ENCODE measurements around the gene BCO1.

BCO1 gene

GRCh38 chr16:81319221-81319912, 80.9 kb downstream of the BCO1 start:
- no peak for DNase-seq

DNA sequence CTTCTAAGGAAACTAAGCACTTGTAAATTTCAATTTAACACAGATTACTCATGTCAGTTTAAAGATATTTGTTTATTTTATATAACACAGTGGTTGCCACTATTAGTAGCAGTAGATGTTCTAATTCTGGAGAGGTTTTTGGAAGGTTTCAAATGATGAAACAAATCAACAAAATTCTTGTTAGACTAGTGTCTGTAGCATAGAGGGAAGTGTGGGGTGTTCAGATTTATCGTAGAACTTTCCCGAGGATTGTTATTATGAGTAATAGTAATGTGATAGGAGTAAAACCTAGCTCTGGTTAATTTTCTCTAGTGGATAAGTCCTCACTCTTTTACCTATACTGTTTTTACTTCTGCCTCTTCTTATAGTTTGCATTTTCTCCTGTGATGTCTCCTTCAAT, 82.5 kb downstream of the BCO1 start:
- no peak for DNase-seq

DNA sequence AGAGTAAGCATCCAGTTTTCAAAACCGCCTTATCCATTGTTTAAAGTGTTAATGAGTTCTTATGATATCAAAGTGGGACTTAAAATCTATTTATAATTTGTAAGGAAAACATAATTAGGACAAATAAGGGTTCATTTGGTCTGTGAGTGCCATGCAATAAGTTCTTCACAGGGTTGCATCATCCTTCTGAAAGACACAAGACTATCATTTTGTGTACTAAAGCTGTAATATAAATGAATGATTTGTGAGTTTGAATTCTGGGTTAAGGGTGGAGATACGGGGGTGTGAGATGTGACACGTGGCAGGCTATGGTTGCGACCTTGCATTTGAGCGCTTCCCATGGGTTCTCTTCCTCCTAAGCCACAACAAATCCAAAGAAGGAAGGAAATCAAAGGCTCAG, 83.0 kb downstream of the BCO1 start:
- no peak for DNase-seq

DNA sequence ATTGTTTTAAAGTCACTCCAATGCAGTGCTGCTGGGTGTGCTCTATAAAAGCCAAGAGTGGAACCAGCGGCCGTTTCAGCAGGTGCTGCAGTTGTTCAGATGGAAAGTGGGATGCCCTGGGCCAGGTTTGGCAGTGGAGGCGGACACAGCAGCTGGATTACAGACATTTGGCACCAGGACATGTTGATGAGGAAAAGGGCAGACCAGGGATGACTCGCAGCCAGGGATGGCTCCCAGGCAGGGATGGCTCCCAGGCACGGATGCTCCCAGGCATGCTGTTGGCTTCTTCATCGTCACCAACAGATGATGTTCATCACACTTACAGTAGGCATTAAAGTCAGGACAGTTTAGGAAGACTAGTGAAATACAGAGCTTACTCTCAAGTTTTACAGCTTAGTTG, 86.3 kb downstream of the BCO1 start:
- DNase-seq = no peak

DNA sequence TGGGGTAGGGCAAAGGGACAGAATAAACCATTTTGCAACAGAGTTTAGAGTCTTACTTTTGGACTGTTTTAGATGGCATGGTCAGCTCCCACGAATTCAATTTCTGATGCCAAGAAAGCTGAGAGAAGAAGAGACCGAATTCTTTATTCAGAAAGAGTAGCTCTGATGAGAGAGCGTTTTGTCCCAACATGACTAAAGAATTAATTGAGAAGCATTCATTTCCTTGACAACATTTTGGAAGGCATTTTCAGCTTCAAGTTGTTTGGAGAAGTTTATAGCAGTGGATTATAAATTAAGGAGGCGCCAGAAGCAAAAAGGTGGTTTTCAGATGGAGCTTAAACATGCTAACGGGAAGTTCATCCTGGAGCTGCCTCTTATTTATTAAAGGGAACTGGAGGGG, 88.5 kb downstream of the BCO1 start:
- no peak for DNase-seq

DNA sequence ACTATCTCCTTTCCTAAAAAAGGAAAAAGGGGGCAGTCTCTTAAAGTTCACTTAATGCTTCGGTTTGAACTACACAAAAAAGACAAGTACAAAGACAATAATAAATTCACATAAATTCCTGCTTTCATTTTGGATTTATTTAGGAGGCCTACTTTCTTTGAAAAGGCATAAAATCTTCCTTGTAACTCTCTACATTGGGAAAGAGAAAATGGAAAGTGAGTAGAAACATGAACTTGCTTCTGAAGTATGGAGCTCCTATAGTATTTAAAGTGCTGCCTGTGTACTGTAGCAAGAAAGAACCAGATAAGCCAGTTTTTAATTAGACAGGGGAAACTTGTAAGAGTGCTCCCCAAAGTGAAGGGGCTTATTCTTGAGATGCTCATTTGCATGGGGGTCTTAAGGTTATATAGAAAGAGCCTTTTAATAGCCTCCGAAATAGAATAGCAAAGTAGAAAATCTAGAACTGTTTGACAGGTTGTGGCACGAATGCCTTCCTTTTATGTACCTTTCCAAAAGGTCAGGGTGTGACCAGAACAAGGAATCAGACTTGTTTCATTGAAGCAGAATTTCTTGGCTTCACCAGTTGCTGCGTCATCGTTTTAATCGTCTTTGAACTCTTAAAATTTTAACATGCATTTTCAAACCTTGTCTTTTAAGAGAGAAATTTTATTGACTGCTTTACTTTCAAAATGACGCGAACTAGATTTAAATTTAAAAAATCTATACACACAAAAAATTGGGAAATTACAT, 89.1 kb downstream of the BCO1 start:
- no peak for DNase-seq

DNA sequence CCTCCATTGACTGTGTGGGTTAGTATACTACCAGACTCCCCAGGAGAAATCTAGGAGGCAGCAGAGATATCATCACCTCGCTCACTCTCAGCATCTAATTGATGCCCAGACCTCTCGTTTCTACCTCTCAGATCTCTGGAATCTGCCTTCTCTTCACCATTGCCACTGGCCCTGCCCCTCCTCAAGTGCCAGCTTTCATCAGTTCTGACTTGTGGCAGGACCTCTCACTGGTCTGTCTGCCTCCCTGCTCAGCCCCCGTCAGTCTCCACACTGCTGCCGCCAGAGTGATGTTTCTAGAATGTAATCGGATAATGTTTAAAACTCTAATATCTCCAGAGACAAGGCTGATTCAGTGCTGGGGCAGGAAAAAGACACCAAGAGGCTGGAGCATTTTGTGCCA, 91.5 kb downstream of the BCO1 start:
- no peak for DNase-seq

GRCh38 chr16:81333356-81333755, 94.9 kb downstream of the BCO1 start:
- no peak for DNase-seq

- DNase-seq = no peak
These were observed 97.2 kb downstream of the BCO1 start for GRCh38 chr16:81335669-81336068.

DNA sequence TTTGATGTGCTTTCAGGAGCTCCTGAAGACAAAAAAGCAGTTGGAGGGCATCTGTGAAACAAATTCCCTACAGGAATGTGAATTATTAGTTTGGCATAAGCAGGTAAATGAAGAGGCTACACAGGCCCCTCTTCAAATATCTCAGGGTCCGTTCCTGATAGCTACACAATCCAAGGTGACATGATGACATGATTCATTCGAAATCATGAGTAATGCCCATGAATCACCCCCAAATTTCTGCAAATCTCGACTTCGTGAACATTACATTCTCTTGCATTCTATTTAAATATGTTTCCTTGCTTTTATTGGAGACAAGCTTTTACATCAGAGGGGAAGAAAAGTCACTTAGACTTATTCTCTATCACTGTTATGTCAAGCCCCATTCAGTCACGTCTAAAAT, 98.6 kb downstream of the BCO1 start:
- no peak for DNase-seq
